Mesendoderm (in vitro differentiated cells): ENCODE measurements around the gene POU2AF3.

Experiments
- DNase-seq: peaks from one replicate; pipeline ENCODE4 v3.0.0; 2013
- H2AK5ac ChIP-seq: 2 replicates; pipeline ENCODE4 v1.6.1; 2013; ENCODE audit warnings: low read length, inconsistent platforms
- H2BK120ac ChIP-seq: 2 replicates; pipeline ENCODE4 v1.6.1; 2013; ENCODE audit warnings: low read depth, mild to moderate bottlenecking, low read length, moderate library complexity, mixed read lengths
- H2BK15ac ChIP-seq: replicated peaks from 2 replicates; pipeline ENCODE4 v1.6.1; 2013; ENCODE audit warnings: low read depth, mild to moderate bottlenecking, moderate library complexity
- H2BK5ac ChIP-seq: 2 replicates; pipeline ENCODE4 v1.6.1; 2013; ENCODE audit warnings: low read length, inconsistent platforms
- H3K18ac ChIP-seq: 2 replicates; pipeline ENCODE4 v1.6.1; 2013; ENCODE audit warnings: mild to moderate bottlenecking, low read length, mixed read lengths
- H3K23ac ChIP-seq: one replicate; pipeline ENCODE4 v1.6.1; 2013; ENCODE audit warnings: low read length
- H3K27ac ChIP-seq: 2 replicates; pipeline ENCODE4 v1.5.1; 2013; ENCODE audit warnings: low read depth, mild to moderate bottlenecking, inconsistent platforms, low read length, moderate library complexity
- H3K27me3 ChIP-seq: 2 replicates; pipeline ENCODE4 v1.6.1; 2013; ENCODE audit warnings: low read length, control low read depth, mild to moderate bottlenecking, inconsistent platforms; ENCODE audit not compliant: insufficient read depth, poor library complexity
- H3K36me3 ChIP-seq: 2 replicates; pipeline ENCODE4 v1.6.1; 2013; ENCODE audit warnings: low read length, inconsistent platforms; ENCODE audit not compliant: control insufficient read depth, insufficient read depth
- H3K4ac ChIP-seq: one replicate; pipeline ENCODE4 v1.6.1; 2013; ENCODE audit warnings: low read depth, mild to moderate bottlenecking, low read length, moderate library complexity
- H3K4me1 ChIP-seq: 2 replicates; pipeline ENCODE4 v1.6.1; 2013; ENCODE audit warnings: low read depth, low read length, inconsistent platforms; ENCODE audit not compliant: control insufficient read depth
- H3K4me2 ChIP-seq: 2 replicates; pipeline ENCODE4 v1.6.1; 2013; ENCODE audit warnings: low read length
- H3K4me3 ChIP-seq: 2 replicates; pipeline ENCODE4 v1.5.1; 2013; ENCODE audit warnings: mild to moderate bottlenecking, low read length
- H3K56ac ChIP-seq: one replicate; pipeline ENCODE4 v1.6.1; 2013; ENCODE audit warnings: low read length
- H3K79me1 ChIP-seq: 2 replicates; pipeline ENCODE4 v1.6.1; 2013; ENCODE audit warnings: low read length, inconsistent platforms
- H3K79me2 ChIP-seq: 2 replicates; pipeline ENCODE4 v1.6.1; 2013; ENCODE audit warnings: mild to moderate bottlenecking, low read length; ENCODE audit not compliant: control insufficient read depth, insufficient read depth
- H3K9ac ChIP-seq: 2 replicates; pipeline ENCODE4 v1.6.1; 2013; ENCODE audit warnings: low read length, inconsistent platforms
- H4K5ac ChIP-seq: one replicate; pipeline ENCODE4 v1.6.1; 2013; ENCODE audit warnings: low read length
- H4K8ac ChIP-seq: one replicate; pipeline ENCODE4 v1.6.1; 2013; ENCODE audit warnings: low read depth, mild to moderate bottlenecking, control low read depth, low read length, moderate library complexity
- WGBS: extraction: QIAGEN DNeasy Blood & Tissue Kit; methylation state at CpG from one replicate; pipeline ENCODE4 v1.1.7; 2013; ENCODE audit warnings: low lambda C conversion rate, missing lambda C conversion rate; ENCODE audit not compliant: insufficient coverage; ENCODE audit errors: extremely low coverage; 5-methylcytosine and 5-hydroxymethylcytosine counted together

Gene POU2AF3

GRCh38 chr11:111336582-111337256 lies 38.4 kb downstream of the POU2AF3 start:
- Histone ChIP-seq H3K79me1 (no peaks in the 10 kb centered on the region), H3K18ac (no peak overlapping the region), H3K27me3 (no peaks in the 10 kb centered on the region), H2AK5ac (no peak overlapping the region), H3K4me2 (no peak overlapping the region), H3K27ac (no peak overlapping the region), H4K5ac (no peak overlapping the region), H2BK120ac (no peak overlapping the region), H3K4me1 (peaks cover 10% of the 10 kb centered on the region), H3K9ac (no peak overlapping the region), H3K23ac (no peak overlapping the region), H3K56ac (no peak overlapping the region), H2BK5ac (no peak overlapping the region), H3K36me3 (no peaks in the 10 kb centered on the region), H2BK15ac (no peak overlapping the region), H3K79me2 (no peaks in the 10 kb centered on the region), H3K4ac (no peak overlapping the region), H4K8ac (no peak overlapping the region), H3K4me3 (no peak overlapping the region)
- peak; percentile 77 for DNase-seq
- no CpG with 5 or more reads among the region's 2 CpGs for WGBS

- H2AK5ac ChIP-seq: no peak overlapping the region
- H3K4me1 ChIP-seq: peaks cover 8% of the 10 kb centered on the region
- H3K18ac ChIP-seq: no peak overlapping the region
- no peaks in the 10 kb centered on the region for H3K79me2 ChIP-seq
- DNase-seq: no peak
- no peaks in the 10 kb centered on the region for H3K79me1 ChIP-seq
- no peak overlapping the region for H2BK15ac ChIP-seq
- H3K4me3 ChIP-seq: no peak overlapping the region
- no peak overlapping the region for H4K5ac ChIP-seq
- H3K36me3 ChIP-seq: no peaks in the 10 kb centered on the region
- no peak overlapping the region for H3K56ac ChIP-seq
- no peak overlapping the region for H4K8ac ChIP-seq
- H2BK120ac ChIP-seq: no peak overlapping the region
- H2BK5ac ChIP-seq: no peak overlapping the region
- H3K27me3 ChIP-seq: no peaks in the 10 kb centered on the region
- no peak overlapping the region for H3K9ac ChIP-seq
- H3K23ac ChIP-seq: no peak overlapping the region
- H3K4me2 ChIP-seq: no peak overlapping the region
- no peak overlapping the region for H3K4ac ChIP-seq
- H3K27ac ChIP-seq: no peak overlapping the region
Observed at GRCh38 chr11:111339758-111340388, 41.5 kb downstream of the POU2AF3 start.

GRCh38 chr11:111342329-111342728 lies 44.0 kb downstream of the POU2AF3 start:
- no peaks in the 10 kb centered on the region for H3K4me1 ChIP-seq
- WGBS: no CpG with 5 or more reads among the region's 3 CpGs
- no peak overlapping the region for H3K27ac ChIP-seq
- no peak overlapping the region for H3K9ac ChIP-seq
- no peak overlapping the region for H3K56ac ChIP-seq
- H3K4me3 ChIP-seq: no peak overlapping the region
- H2BK15ac ChIP-seq: no peak overlapping the region
- no peak overlapping the region for H3K4me2 ChIP-seq
- no peak overlapping the region for H3K4ac ChIP-seq
- no peak overlapping the region for H3K23ac ChIP-seq
- H3K18ac ChIP-seq: no peak overlapping the region
- no peaks in the 10 kb centered on the region for H3K79me2 ChIP-seq
- H3K79me1 ChIP-seq: no peaks in the 10 kb centered on the region
- no peak for DNase-seq
- H3K27me3 ChIP-seq: no peaks in the 10 kb centered on the region
- H2BK120ac ChIP-seq: no peak overlapping the region
- H3K36me3 ChIP-seq: no peaks in the 10 kb centered on the region
- H4K8ac ChIP-seq: no peak overlapping the region
- H4K5ac ChIP-seq: no peak overlapping the region
- no peak overlapping the region for H2AK5ac ChIP-seq
- H2BK5ac ChIP-seq: no peak overlapping the region

GRCh38 chr11:111344032-111344431 lies 45.7 kb downstream of the POU2AF3 start:
- no CpG with 5 or more reads among the region's 3 CpGs for WGBS
- Histone ChIP-seq H3K36me3 (no peaks in the 10 kb centered on the region), H3K79me2 (no peaks in the 10 kb centered on the region), H3K4me1 (no peaks in the 10 kb centered on the region), H2BK15ac (no peak overlapping the region), H2BK5ac (no peak overlapping the region), H3K9ac (no peak overlapping the region), H3K27ac (no peak overlapping the region), H3K4me2 (no peak overlapping the region), H2AK5ac (no peak overlapping the region), H3K79me1 (no peaks in the 10 kb centered on the region), H3K4ac (no peak overlapping the region), H3K23ac (no peak overlapping the region), H4K5ac (no peak overlapping the region), H2BK120ac (no peak overlapping the region), H3K4me3 (no peak overlapping the region), H3K27me3 (no peaks in the 10 kb centered on the region), H3K18ac (no peak overlapping the region), H4K8ac (no peak overlapping the region), H3K56ac (no peak overlapping the region)
- peak; percentile 35 for DNase-seq

- no peak overlapping the region for H3K4ac ChIP-seq
- H3K79me2 ChIP-seq: no peaks in the 10 kb centered on the region
- no peak overlapping the region for H3K4me3 ChIP-seq
- no peak overlapping the region for H3K27ac ChIP-seq
- H3K9ac ChIP-seq: no peak overlapping the region
- H3K27me3 ChIP-seq: no peaks in the 10 kb centered on the region
- H3K56ac ChIP-seq: no peak overlapping the region
- H3K23ac ChIP-seq: no peak overlapping the region
- no peak overlapping the region for H2AK5ac ChIP-seq
- H2BK120ac ChIP-seq: no peak overlapping the region
- no peaks in the 10 kb centered on the region for H3K4me1 ChIP-seq
- H4K8ac ChIP-seq: no peak overlapping the region
- H3K4me2 ChIP-seq: no peak overlapping the region
- no peak overlapping the region for H2BK15ac ChIP-seq
- H4K5ac ChIP-seq: no peak overlapping the region
- DNase-seq: no peak
- WGBS: no CpG with 5 or more reads among the region's 6 CpGs
- H3K18ac ChIP-seq: no peak overlapping the region
- no peaks in the 10 kb centered on the region for H3K36me3 ChIP-seq
- no peak overlapping the region for H2BK5ac ChIP-seq
- H3K79me1 ChIP-seq: no peaks in the 10 kb centered on the region
Observed at GRCh38 chr11:111347002-111347722, 48.8 kb downstream of the POU2AF3 start.
